ENCODE data around the gene APBA2. TPM values are rescaled to one million over a fixed set of nuclear protein-coding genes. Genes with fewer than 3 reads are reported as not detected.

The APBA2 gene
- polyA plus RNA-seq, 3 donors, result 0.97 to 2.9 (median 1.8) TPM

DNA sequence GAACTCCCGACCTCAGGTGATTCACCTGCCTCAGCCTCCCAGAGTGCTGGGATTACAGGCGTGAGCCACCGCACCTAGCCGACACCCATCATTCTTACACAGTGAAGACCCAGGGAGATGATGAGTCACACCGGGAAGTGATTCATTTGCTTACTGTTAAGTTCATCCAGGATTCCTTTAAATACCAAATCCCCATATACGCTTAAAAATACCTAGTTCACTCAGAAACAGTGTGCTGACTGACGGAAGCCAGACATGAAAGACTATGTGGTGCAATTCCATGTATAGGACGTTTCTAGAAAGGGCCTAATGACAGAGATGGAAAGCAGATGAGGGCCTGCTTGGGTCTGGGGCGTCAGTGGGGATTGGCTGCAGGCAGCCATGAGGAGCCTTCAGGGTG lies 75.2 kb downstream of the APBA2 start:
- H3K27ac ChIP-seq (ENCODE audit: low read depth, low read length), result no peak overlapping the region
- WGBS, 3 donors, result 70 to 83% (median 78%) methylated on average over 9 of the region's 9 CpGs

DNA sequence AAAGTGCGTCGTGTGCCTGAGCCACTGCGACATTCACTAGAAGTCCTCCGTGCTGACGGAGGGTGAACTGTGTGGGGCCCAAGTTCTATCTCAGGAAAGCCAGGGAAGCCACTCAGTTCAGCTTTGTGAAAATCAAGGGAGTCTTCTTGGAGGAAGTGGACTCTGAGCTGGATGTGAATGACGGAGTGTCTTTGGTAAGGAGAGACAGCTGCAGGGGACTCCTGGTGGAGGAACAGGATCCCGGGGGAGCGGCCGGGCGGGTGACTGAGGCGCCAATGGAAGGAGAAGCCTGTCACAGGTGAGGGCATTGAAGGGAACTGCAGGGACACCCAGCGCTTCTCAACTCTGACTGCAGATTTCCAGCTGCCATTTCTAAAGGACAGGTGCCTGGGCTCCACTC lies 75.6 kb downstream of the APBA2 start:
- H3K27ac ChIP-seq (ENCODE audit: low read depth, low read length), result no peak overlapping the region
- 79 to 90% (median 84%) methylated on average over 12 of the region's 12 CpGs for WGBS, 3 donors

DNA sequence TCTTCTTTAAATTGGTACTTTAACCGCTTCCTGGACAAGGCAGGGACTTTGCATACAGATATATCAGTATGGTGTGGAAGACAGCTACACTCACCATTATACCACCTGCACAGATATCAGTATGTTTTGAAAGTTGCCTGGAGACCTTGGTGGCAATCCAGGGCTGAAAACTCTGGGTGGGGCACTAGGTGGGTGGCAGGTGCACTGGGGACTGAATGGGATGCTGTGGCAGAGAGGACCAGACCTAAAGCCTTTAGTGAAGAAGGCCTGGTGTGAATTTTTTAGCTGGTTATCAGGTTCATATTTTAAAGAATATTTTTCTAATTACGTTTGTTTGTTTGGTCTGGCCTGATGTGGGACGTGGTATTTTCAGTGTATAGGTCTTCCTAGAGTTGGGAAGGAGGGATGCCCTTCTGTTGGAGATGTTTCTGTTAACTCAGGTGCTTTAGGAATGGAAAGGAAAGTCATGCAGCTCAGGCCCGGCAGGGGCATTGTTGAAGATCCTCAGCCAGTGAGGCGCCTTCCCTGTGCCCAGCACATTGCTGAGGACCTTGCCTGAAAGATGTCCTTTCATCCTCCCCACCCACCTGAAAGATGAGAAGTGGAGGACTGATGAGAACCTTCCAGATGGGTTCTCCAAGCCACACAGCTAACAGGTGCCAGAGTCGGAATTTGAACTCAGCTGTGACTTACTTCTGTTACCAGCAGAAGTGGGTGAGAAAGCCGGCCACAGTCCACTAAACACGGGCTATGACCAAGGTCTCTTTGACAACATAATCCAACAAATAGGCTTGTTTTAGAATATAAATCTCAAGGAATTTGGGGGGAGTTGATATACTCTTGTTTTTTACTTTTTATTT lies 77.3 kb downstream of the APBA2 start:
- 88 to 91% (median 89%) methylated on average over 8 of the region's 8 CpGs for WGBS, 3 donors

GRCh38 chr15:28963711-28964081 lies 77.9 kb downstream of the APBA2 start:
- WGBS, 3 donors, result 89 to 91% (median 90%) methylated on average over 2 of the region's 2 CpGs
- H3K27ac ChIP-seq (ENCODE audit: low read depth, low read length), result no peak overlapping the region

More for the DNA sequence above, 77.3 kb downstream of the APBA2 start:
- H3K27ac ChIP-seq (ENCODE audit: low read depth, low read length), result no peak overlapping the region

DNA sequence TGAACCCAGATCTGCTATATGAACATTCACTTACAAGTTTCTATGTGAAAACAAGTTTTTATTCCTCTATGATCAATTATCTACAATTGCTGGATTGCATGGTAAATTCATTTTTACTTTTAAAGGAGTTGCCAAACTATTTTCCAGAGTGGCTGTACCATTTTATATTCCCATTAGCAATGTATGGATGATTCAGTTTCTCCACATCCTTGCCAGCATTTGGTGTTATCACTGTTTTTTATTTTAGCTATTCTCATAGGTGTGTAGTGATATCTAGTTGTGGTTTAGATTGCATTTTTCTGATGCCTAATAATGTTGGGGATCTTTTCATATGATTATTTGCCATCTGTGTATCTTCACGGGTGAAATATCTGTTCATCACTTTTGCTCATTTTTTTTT lies 78.3 kb downstream of the APBA2 start:
- H3K27ac ChIP-seq (ENCODE audit: low read depth, low read length), result no peak overlapping the region
- WGBS, 3 donors, result 88 to 100% (median 97%) methylated on average over 1 of the region's 1 CpG

DNA sequence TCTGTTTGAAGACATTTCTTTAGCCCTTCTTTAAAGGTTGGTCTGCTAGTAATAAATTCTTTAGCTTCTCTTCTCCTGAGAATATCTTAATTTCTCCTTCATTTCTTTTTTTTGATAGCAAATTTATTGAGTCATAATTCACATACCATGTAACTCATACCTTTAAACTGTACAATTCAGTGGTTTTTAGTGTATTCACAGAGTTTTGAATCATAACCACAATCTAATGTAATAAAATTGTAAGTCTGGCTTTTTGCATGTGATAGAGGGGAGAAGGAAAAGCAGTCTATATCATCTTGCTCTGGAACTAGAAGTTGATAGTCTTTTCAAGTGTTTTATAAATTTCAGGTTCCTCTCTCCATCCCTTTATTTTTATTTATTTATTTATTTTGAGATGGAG lies 81.3 kb downstream of the APBA2 start:
- H3K27ac ChIP-seq (ENCODE audit: low read depth, low read length), result no peak overlapping the region

DNA sequence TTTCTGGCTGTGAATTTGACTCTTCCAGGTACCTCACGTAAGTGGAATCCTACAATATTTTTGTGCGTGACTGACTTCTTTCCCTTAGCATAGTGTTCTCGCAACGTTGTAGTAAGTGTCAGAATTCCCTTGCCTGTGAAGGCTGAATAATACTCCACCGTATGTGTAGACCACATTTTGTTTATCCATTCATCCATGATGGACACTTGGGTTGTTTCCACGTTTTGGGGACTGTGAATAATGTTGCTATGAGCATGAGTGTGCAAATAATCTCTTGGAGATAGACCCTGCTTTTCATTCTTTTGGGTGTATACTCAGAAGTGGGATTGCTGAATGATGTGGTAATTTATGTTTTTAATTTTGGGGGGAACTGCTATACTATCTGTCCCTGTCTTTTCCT lies 82.2 kb downstream of the APBA2 start:
- 85 to 86% (median 86%) methylated on average over 6 of the region's 6 CpGs for WGBS, 3 donors
- no peak overlapping the region for H3K27ac ChIP-seq (ENCODE audit: low read depth, low read length)

DNA sequence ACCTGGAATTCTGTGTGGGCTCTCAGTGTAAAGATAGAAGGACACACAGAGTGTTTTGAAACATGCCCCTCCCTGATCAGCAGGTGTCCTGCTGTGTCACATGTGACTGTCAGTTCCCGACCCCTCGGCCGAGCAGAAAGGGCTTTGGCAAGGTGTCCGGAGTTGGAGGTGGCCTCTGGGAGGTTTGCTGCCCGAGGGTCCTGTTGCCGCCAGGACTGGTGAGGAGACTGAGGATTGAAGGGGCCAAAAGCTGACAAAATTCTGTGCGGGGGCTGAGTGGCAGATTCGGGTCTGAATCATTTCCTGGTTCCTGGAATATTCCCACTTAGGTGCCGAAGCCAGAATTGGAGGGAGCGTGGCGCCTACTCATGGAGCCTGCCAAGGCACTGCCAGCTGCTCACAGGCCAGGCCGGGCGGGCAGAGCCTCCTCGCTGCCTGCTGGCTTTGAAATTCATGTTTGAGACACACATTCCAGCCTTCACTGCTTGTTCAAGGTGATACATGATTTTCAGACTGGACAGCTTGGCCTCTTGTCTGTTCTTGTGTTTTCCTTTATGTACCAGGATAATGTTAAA lies 83.8 kb downstream of the APBA2 start:
- 88 to 90% (median 89%) methylated on average over 14 of the region's 14 CpGs for WGBS, 3 donors
- no peak overlapping the region for H3K27ac ChIP-seq (ENCODE audit: low read depth, low read length)

DNA sequence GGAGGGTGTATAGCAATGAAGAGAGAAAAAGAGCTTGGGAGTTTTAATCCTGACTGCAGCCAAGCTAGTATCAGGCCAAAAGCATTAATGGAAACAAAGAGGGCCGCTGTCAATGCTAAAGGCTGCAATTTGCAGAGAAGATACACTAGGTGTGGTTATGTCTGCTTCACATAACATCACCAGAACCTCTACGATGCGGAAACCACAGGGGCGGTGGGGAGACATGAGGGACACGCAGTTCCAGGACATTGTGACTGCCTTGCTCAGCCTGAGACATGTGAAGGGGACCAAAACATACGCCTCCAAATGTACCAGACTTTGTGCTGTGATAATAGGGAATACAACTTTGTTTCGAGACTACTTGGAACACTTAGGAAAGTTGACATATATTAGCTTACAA lies 88.4 kb downstream of the APBA2 start:
- 85 to 92% (median 90%) methylated on average over 7 of the region's 7 CpGs for WGBS, 3 donors

DNA sequence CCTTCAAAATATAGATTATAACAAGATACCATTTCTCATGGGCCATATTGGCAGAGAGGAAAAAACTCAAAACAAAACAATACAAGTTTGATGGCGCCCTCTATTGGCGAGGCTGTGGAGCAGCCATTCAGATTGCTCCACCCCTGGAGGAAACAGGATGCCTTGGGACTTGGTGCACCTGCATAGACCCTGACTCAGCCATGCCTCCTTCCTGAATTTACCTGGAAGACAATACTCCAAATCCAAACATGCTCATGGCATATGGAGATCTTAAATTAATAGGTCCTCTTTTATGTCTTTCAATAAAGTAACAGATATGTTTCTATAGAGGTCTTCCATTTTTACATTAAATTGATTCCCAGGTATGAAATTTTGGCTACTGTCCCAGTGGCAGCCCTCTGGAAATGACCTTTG lies 90.0 kb downstream of the APBA2 start:
- no peak overlapping the region for H3K27ac ChIP-seq (ENCODE audit: low read depth, low read length)
- WGBS, 3 donors, result 8 to 11% (median 10%) methylated on average over 2 of the region's 2 CpGs

More for the DNA sequence above, 88.4 kb downstream of the APBA2 start:
- H3K27ac ChIP-seq (ENCODE audit: low read depth, low read length), result no peak overlapping the region

DNA sequence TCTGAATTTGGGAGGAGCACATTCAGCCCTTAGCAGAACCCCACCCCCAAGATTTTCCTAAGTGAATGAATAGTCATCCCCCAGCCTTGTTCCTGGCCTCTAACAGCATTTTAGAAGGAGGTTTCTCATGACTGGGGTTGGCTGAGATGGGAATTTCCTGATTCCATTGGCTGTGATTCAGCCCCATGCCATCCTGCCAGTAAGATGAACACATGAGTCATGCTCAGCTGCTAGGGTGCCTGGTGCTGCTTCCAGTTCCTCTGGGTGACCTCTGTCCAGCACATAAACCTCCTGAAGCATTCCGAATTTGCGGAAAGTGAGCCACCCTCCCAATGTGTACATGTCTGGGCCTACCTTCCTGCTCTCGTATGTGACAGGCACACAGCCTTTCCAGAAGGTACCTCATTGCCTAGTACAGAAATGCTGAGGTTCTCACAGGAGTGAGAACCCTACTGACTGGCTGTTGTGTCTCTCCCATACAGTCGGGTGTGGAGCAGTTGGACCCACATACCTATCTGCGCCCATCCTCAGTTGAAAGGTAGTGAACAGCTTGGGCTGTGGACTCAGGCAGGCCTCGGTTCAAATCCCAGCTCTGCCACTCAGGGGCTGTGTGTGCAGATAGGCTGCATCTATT lies 91.7 kb downstream of the APBA2 start:
- no peak overlapping the region for H3K27ac ChIP-seq (ENCODE audit: low read depth, low read length)
- WGBS, 3 donors, result 87 to 90% (median 87%) methylated on average over 6 of the region's 6 CpGs

GRCh38 chr15:28978011-28978378 lies 92.2 kb downstream of the APBA2 start:
- WGBS, 3 donors, result 81 to 87% (median 85%) methylated on average over 7 of the region's 7 CpGs
- no peak overlapping the region for H3K27ac ChIP-seq (ENCODE audit: low read depth, low read length)

- 83 to 92% (median 85%) methylated on average over 3 of the region's 3 CpGs for WGBS, 3 donors
These were observed 92.9 kb downstream of the APBA2 start for GRCh38 chr15:28978661-28979060.

GRCh38 chr15:28979208-28979841 lies 93.6 kb downstream of the APBA2 start:
- WGBS, 3 donors, result 72 to 78% (median 72%) methylated on average over 13 of the region's 13 CpGs
- no peak overlapping the region for H3K27ac ChIP-seq (ENCODE audit: low read depth, low read length)

More at GRCh38 chr15:28978661-28979060, 92.9 kb downstream of the APBA2 start:
- H3K27ac ChIP-seq (ENCODE audit: low read depth, low read length), result no peak overlapping the region

DNA sequence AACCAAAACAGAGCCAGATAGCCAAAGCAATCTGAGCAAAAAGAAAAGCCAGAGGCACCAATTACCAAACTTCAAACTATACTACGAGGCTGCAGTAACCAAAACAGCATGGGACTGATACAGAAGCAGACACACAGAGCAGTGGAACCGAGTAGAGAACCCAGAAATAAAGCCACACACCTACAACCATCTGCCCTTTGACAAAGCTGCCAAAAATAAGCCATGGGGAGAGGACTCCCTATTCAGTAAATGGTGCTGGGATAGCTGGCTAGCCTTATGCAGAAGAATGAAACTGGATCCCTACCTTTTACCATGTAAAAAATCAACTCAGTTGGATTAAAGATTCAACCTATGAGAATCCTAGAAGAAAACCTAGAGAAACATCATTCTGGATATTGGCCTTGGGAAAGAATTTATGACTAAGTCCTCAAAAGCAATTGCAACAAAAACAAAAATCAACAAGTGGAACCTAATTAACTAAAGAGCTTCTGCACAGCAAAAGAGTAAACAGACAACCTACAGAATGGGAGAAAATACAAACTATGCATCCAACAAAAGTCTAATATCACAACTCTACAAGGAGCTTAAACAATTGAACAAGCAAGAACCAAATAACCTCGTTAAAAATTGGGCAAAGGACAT lies 95.1 kb downstream of the APBA2 start:
- WGBS, 3 donors, result 81 to 86% (median 82%) methylated on average over 3 of the region's 3 CpGs
- H3K27ac ChIP-seq (ENCODE audit: low read depth, low read length), result no peak overlapping the region

GRCh38 chr15:28981351-28981720 lies 95.6 kb downstream of the APBA2 start:
- no peak overlapping the region for H3K27ac ChIP-seq (ENCODE audit: low read depth, low read length)

GRCh38 chr15:28981921-28982320 lies 96.1 kb downstream of the APBA2 start:
- WGBS, 3 donors, result 87 to 95% (median 94%) methylated on average over 4 of the region's 4 CpGs
- no peak overlapping the region for H3K27ac ChIP-seq (ENCODE audit: low read depth, low read length)

DNA sequence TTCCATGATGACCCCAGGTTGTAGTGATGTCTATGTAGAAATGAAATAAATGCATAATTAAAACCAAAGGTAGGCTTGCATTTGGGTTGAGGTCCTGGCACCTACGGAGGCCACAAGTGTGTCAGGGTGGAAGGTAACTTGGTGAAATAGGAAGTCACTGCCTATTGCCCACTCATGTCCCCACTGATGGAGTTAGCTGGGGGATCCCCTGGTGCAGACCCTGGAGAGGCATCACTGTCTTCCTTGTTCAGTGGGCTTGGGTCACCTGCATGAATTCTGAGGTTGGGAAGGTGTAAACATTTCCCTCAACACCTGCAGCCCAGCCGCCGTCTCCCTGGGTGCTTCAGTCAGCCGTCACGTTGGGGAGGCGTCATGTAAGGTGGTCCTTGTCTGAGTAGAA lies 97.1 kb downstream of the APBA2 start:
- WGBS, 3 donors, result 92 to 95% (median 94%) methylated on average over 6 of the region's 6 CpGs
- H3K27ac ChIP-seq (ENCODE audit: low read depth, low read length), result no peak overlapping the region
